Measurements from ENCODE around the gene ABCC10.

DNA sequence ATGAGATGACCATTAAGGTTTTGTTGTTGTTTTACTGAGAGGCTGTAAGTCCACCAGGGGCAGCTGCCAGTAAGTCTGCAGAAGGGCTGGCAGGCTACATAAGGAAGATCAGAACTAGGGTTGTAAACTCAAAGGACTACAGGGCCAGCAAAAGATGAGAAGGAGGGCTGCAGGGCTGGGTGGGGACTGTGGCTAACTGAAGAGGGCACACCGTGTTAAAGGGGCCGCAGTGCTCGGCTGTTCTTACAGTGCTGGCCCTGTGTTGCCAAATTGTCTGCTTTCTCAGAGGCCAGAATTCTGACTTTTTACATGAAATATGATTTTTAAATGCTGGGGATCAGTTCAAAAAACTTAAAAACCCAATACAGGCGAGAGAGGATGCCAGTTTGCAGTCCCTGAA, 32.4 kb upstream of the ABCC10 start:
- TF ChIP-seq, protein P1, sequence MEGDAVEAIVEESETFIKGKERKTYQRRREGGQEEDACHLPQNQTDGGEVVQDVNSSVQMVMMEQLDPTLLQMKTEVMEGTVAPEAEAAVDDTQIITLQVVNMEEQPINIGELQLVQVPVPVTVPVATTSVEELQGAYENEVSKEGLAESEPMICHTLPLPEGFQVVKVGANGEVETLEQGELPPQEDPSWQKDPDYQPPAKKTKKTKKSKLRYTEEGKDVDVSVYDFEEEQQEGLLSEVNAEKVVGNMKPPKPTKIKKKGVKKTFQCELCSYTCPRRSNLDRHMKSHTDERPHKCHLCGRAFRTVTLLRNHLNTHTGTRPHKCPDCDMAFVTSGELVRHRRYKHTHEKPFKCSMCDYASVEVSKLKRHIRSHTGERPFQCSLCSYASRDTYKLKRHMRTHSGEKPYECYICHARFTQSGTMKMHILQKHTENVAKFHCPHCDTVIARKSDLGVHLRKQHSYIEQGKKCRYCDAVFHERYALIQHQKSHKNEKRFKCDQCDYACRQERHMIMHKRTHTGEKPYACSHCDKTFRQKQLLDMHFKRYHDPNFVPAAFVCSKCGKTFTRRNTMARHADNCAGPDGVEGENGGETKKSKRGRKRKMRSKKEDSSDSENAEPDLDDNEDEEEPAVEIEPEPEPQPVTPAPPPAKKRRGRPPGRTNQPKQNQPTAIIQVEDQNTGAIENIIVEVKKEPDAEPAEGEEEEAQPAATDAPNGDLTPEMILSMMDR (IDR thresholded peaks at IDR 0.05; ENCODE audit: low read depth, low read length, poor library complexity, severe bottlenecking) = no peak
- no peak for TF ChIP-seq EZH2phosphoT487 (IDR thresholded peaks at IDR 0.05; ENCODE audit: borderline replicate concordance, low read length)

All from DOHH2 (cell line).